HEK293 (cell line): ENCODE results near the gene BEST3.

ENCODE experiments used
- HOXA7 ChIP-seq: sonication (generic); formaldehyde crosslinking; IDR thresholded peaks from 2 replicates; pipeline ENCODE4 v1.8.1; 2022; ENCODE audit warnings: missing genetic modification reagents, borderline replicate concordance
- KLF16 ChIP-seq: fragments of 450-650 bp; formaldehyde crosslinking; IDR thresholded peaks from 2 replicates; pipeline ENCODE4 v1.5.1; 2017; ENCODE audit warnings: missing biosample characterization, missing genetic modification characterization
- MEIS1 ChIP-seq: sonication (generic); formaldehyde crosslinking; IDR thresholded peaks from 2 replicates; pipeline ENCODE4 v1.8.1; 2022; ENCODE audit warnings: missing genetic modification reagents, mild to moderate bottlenecking, borderline replicate concordance
- ZBTB17 ChIP-seq: fragments of 450-650 bp; formaldehyde crosslinking; IDR thresholded peaks from 2 replicates; pipeline ENCODE4 v1.5.1; 2016; ENCODE audit warnings: missing biosample characterization, missing genetic modification characterization
- ZNF10 ChIP-seq: fragments of 450-650 bp; formaldehyde crosslinking; IDR thresholded peaks from 2 replicates; pipeline ENCODE4 v1.5.1; 2017; ENCODE audit warnings: missing biosample characterization, missing genetic modification characterization
- ZNF114 ChIP-seq: fragments of 450-650 bp; formaldehyde crosslinking; IDR thresholded peaks from 2 replicates; pipeline ENCODE4 v1.5.0; 2017; ENCODE audit warnings: missing biosample characterization, missing genetic modification characterization
- TF ChIP-seq, protein P1 (sequence below): sonication (generic); formaldehyde crosslinking; IDR thresholded peaks from 2 replicates; pipeline ENCODE4 v1.8.1; 2022; ENCODE audit warnings: mild to moderate bottlenecking, moderate library complexity, missing genetic modification reagents
- TF ChIP-seq, protein P2 (sequence below): fragments of 450-650 bp; formaldehyde crosslinking; IDR thresholded peaks from 2 replicates; pipeline ENCODE4 v1.5.1; 2016; ENCODE audit warnings: missing biosample characterization, missing genetic modification characterization

DNA sequence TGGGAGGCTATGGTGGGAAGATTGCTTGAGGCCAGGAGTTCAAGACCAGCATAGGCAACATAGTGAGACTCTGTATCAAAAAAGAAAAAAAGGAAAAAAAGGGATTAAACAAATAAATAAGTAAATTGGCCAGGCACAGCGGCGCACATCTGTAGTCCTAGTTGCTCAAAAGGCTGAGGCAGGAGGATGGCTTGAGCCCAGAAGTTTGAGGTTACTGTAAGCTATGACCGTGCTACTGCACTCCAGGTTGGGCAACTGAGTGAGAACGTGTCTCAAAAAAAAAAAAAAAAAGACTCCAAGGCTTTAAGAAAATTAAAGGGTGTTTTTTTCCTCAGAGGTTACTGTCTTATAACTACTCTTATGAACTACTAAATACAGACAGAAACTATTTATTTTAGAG is 11.7 kb downstream of the BEST3 start:
- TF ChIP-seq, protein P1, sequence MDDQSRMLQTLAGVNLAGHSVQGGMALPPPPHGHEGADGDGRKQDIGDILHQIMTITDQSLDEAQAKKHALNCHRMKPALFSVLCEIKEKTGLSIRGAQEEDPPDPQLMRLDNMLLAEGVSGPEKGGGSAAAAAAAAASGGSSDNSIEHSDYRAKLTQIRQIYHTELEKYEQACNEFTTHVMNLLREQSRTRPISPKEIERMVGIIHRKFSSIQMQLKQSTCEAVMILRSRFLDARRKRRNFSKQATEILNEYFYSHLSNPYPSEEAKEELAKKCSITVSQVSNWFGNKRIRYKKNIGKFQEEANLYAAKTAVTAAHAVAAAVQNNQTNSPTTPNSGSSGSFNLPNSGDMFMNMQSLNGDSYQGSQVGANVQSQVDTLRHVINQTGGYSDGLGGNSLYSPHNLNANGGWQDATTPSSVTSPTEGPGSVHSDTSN: no peak
- TF ChIP-seq ZBTB17 (no peak), ZNF10 (tag by site-specific recombination) (no peak), KLF16 (tag by site-specific recombination) (no peak), HOXA7 (CRISPR knock-in tag) (no peak), MEIS1 (CRISPR knock-in tag) (no peak), ZNF114 (tag by site-specific recombination) (no peak)
- TF ChIP-seq, protein P2, sequence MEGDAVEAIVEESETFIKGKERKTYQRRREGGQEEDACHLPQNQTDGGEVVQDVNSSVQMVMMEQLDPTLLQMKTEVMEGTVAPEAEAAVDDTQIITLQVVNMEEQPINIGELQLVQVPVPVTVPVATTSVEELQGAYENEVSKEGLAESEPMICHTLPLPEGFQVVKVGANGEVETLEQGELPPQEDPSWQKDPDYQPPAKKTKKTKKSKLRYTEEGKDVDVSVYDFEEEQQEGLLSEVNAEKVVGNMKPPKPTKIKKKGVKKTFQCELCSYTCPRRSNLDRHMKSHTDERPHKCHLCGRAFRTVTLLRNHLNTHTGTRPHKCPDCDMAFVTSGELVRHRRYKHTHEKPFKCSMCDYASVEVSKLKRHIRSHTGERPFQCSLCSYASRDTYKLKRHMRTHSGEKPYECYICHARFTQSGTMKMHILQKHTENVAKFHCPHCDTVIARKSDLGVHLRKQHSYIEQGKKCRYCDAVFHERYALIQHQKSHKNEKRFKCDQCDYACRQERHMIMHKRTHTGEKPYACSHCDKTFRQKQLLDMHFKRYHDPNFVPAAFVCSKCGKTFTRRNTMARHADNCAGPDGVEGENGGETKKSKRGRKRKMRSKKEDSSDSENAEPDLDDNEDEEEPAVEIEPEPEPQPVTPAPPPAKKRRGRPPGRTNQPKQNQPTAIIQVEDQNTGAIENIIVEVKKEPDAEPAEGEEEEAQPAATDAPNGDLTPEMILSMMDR: no peak
